Measurements from ENCODE around the gene PODNL1.
"Not testable (repeated sequence)": the region's sequence is repeated elsewhere in the genome, so short reads cannot be mapped to it uniquely, and the experiment has no call there.

The PODNL1 gene

GRCh38 chr19:13969897-13970296 lies 31.7 kb upstream of the PODNL1 start:
- peaks cover 32% of the 10 kb centered on the region for H3K36me3 Mint-ChIP-seq (ENCODE audit: low read depth)
- no peaks in the 10 kb centered on the region for H3K27me3 Mint-ChIP-seq (ENCODE audit: low read depth)
- H3K27ac Mint-ChIP-seq: no peak overlapping the region
- no peaks in the 10 kb centered on the region for H3K9me3 Mint-ChIP-seq
- TF ChIP-seq, protein P1, sequence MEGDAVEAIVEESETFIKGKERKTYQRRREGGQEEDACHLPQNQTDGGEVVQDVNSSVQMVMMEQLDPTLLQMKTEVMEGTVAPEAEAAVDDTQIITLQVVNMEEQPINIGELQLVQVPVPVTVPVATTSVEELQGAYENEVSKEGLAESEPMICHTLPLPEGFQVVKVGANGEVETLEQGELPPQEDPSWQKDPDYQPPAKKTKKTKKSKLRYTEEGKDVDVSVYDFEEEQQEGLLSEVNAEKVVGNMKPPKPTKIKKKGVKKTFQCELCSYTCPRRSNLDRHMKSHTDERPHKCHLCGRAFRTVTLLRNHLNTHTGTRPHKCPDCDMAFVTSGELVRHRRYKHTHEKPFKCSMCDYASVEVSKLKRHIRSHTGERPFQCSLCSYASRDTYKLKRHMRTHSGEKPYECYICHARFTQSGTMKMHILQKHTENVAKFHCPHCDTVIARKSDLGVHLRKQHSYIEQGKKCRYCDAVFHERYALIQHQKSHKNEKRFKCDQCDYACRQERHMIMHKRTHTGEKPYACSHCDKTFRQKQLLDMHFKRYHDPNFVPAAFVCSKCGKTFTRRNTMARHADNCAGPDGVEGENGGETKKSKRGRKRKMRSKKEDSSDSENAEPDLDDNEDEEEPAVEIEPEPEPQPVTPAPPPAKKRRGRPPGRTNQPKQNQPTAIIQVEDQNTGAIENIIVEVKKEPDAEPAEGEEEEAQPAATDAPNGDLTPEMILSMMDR (IDR thresholded peaks at IDR 0.05; ENCODE audit: unreplicated experiment in 3 of 3): no peak
- H3K4me1 Mint-ChIP-seq: no peaks in the 10 kb centered on the region
- H3K4me3 Mint-ChIP-seq: no peak overlapping the region

GRCh38 chr19:13968999-13969398 lies 30.8 kb upstream of the PODNL1 start:
- no peak overlapping the region for H3K4me3 Mint-ChIP-seq
- no peaks in the 10 kb centered on the region for H3K27me3 Mint-ChIP-seq (ENCODE audit: low read depth)
- H3K9me3 Mint-ChIP-seq: no peaks in the 10 kb centered on the region
- H3K36me3 Mint-ChIP-seq (ENCODE audit: low read depth): peaks cover 34% of the 10 kb centered on the region
- H3K27ac Mint-ChIP-seq: no peak overlapping the region
- no peaks in the 10 kb centered on the region for H3K4me1 Mint-ChIP-seq
- TF ChIP-seq, protein P1 (IDR thresholded peaks at IDR 0.05; ENCODE audit: unreplicated experiment in 3 of 3): no peak

DNA sequence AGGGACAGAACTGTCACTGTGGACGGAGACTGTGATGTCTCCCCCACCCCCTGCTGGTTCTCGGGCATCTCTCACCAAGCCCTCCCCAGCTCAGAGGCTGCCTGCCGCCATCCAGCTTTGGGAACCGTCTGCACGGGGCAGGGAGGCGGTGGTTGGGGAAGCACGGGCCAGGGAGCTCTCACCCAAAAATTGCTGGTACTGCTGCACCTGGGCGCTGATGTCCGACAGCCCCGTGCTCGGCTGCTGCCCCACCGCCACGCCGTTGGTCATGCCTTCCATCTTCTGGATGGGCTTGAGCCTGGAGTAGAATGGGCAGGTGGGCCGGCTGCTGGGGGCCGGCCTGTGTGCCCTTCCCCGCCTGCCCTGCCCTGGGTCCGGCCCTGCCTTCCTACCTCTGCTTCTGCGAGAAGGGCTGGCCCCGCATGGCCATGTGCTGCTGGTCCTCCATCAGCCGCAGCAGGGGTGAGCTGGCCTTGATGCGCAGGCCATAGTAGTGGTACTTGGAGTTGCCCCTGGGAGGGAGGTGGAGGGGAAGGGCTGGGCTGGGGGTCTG lies 30.2 kb upstream of the PODNL1 start:
- H3K4me1 Mint-ChIP-seq: no peaks in the 10 kb centered on the region
- TF ChIP-seq, protein P1 (IDR thresholded peaks at IDR 0.05; ENCODE audit: unreplicated experiment in 3 of 3): no peak

DNA sequence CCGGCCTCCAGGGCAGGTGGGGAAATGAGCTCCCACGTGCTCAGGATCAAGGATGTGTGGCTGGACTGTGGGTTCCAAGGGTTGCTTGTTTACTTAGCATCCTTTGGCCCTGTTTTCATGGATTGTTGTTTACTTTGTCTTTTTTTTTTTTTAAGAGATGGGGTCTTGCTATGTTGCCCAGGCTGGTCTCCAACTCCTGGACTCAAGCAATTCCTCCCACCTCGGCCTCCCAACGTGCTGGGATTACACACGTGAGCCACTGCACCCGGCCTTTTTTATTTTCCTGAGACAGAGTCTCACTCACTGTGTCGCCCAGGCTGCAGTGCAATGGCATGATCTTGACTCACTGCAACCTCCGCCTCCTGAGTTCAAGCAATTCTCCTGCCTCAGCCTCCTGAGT lies 29.0 kb upstream of the PODNL1 start:
- H3K9me3 Mint-ChIP-seq; H3K27me3 Mint-ChIP-seq (ENCODE audit: low read depth); H3K4me3 Mint-ChIP-seq; H3K27ac Mint-ChIP-seq; H3K4me1 Mint-ChIP-seq: not testable (repeated sequence)
- H3K36me3 Mint-ChIP-seq (ENCODE audit: low read depth): peaks cover 26% of the 10 kb centered on the region

More for the DNA sequence above, 30.2 kb upstream of the PODNL1 start:
- no peaks in the 10 kb centered on the region for H3K27me3 Mint-ChIP-seq (ENCODE audit: low read depth)
- H3K9me3 Mint-ChIP-seq: no peaks in the 10 kb centered on the region
- no peak overlapping the region for H3K4me3 Mint-ChIP-seq
- no peak overlapping the region for H3K27ac Mint-ChIP-seq
- peaks cover 32% of the 10 kb centered on the region for H3K36me3 Mint-ChIP-seq (ENCODE audit: low read depth)

- no peaks in the 10 kb centered on the region for H3K9me3 Mint-ChIP-seq
These were observed 28.5 kb upstream of the PODNL1 start for GRCh38 chr19:13966684-13967128.

GRCh38 chr19:13965926-13966683 lies 27.9 kb upstream of the PODNL1 start:
- H3K36me3 Mint-ChIP-seq (ENCODE audit: low read depth): peaks cover 31% of the 10 kb centered on the region
- TF ChIP-seq, protein P1 (IDR thresholded peaks at IDR 0.05; ENCODE audit: unreplicated experiment in 3 of 3): no peak
- no peak overlapping the region for H3K4me3 Mint-ChIP-seq
- H3K27me3 Mint-ChIP-seq (ENCODE audit: low read depth): no peaks in the 10 kb centered on the region
- peaks cover 4% of the 10 kb centered on the region for H3K4me1 Mint-ChIP-seq
- H3K27ac Mint-ChIP-seq: no peak overlapping the region
- H3K9me3 Mint-ChIP-seq: no peaks in the 10 kb centered on the region

More at GRCh38 chr19:13966684-13967128, 28.5 kb upstream of the PODNL1 start:
- Mint-ChIP-seq H3K27me3 (ENCODE audit: low read depth) (no peaks in the 10 kb centered on the region), H3K27ac (no peak overlapping the region), H3K4me1 (peaks cover under 1% of the 10 kb centered on the region), H3K4me3 (no peak overlapping the region), H3K36me3 (ENCODE audit: low read depth) (peaks cover 26% of the 10 kb centered on the region)
- TF ChIP-seq, protein P1 (IDR thresholded peaks at IDR 0.05; ENCODE audit: unreplicated experiment in 3 of 3): no peak
